ENCODE results near the gene CXCL1.

CXCL1 gene

GRCh38 chr4:73842696-73843095 lies 26.5 kb upstream of the CXCL1 start:
- TF ChIP-seq EZH2 (optimal IDR thresholded peaks at IDR 0.05; ENCODE audit: low read depth, low read length) (no peak), CTCF (IDR thresholded peaks at IDR 0.05; ENCODE audit: low read length) (no peak), EZH2phosphoT487 (IDR thresholded peaks at IDR 0.05; ENCODE audit: low read length) (no peak)
- Histone ChIP-seq H3K27me3 (replicated peaks; ENCODE audit: insufficient read depth, low read length) (no peaks in the 10 kb centered on the region), H3K4me2 (ENCODE audit: low read depth, low read length) (no peak overlapping the region), H3K4me3 (ENCODE audit: low read length) (no peak overlapping the region), H3F3A (ENCODE audit: insufficient read depth, low read length) (no peaks in the 10 kb centered on the region), H3K79me2 (ENCODE audit: low read length) (no peaks in the 10 kb centered on the region), H3K27ac (ENCODE audit: low read length) (no peak overlapping the region), H3K4me1 (ENCODE audit: low read length) (no peaks in the 10 kb centered on the region), H4K20me1 (ENCODE audit: insufficient read depth, low read length) (no peaks in the 10 kb centered on the region), H3K36me3 (replicated peaks; ENCODE audit: insufficient read depth, low read length) (no peaks in the 10 kb centered on the region), H3K9me3 (replicated peaks; ENCODE audit: insufficient read depth, low read length) (no peaks in the 10 kb centered on the region), H3K9ac (ENCODE audit: low read length) (no peak overlapping the region), H3K9me2 (replicated peaks; ENCODE audit: insufficient read depth, low read length) (no peaks in the 10 kb centered on the region), H2AFZ (ENCODE audit: low read length) (no peak overlapping the region)
- no peak for DNase-seq

- H4K20me1 ChIP-seq (ENCODE audit: insufficient read depth, low read length): no peaks in the 10 kb centered on the region
- H3K79me2 ChIP-seq (ENCODE audit: low read length): no peaks in the 10 kb centered on the region
- no peak overlapping the region for H2AFZ ChIP-seq (ENCODE audit: low read length)
- no peak overlapping the region for H3K4me2 ChIP-seq (ENCODE audit: low read depth, low read length)
- H3K27me3 ChIP-seq (replicated peaks; ENCODE audit: insufficient read depth, low read length): no peaks in the 10 kb centered on the region
- no peak overlapping the region for H3K27ac ChIP-seq (ENCODE audit: low read length)
- no peaks in the 10 kb centered on the region for H3K9me2 ChIP-seq (replicated peaks; ENCODE audit: insufficient read depth, low read length)
- no peaks in the 10 kb centered on the region for H3K9me3 ChIP-seq (replicated peaks; ENCODE audit: insufficient read depth, low read length)
- no peaks in the 10 kb centered on the region for H3K36me3 ChIP-seq (replicated peaks; ENCODE audit: insufficient read depth, low read length)
- no peak for TF ChIP-seq CTCF (IDR thresholded peaks at IDR 0.05; ENCODE audit: low read length)
- TF ChIP-seq EZH2 (optimal IDR thresholded peaks at IDR 0.05; ENCODE audit: low read depth, low read length): no peak
- no peak for TF ChIP-seq EZH2phosphoT487 (IDR thresholded peaks at IDR 0.05; ENCODE audit: low read length)
- DNase-seq: no peak
- no peaks in the 10 kb centered on the region for H3K4me1 ChIP-seq (ENCODE audit: low read length)
- H3K9ac ChIP-seq (ENCODE audit: low read length): no peak overlapping the region
- H3F3A ChIP-seq (ENCODE audit: insufficient read depth, low read length): no peaks in the 10 kb centered on the region
- no peak overlapping the region for H3K4me3 ChIP-seq (ENCODE audit: low read length)
Measured at GRCh38 chr4:73843369-73843768, 25.8 kb upstream of the CXCL1 start.

GRCh38 chr4:73844345-73844744 lies 24.8 kb upstream of the CXCL1 start:
- H3K9ac ChIP-seq (ENCODE audit: low read length): no peak overlapping the region
- no peaks in the 10 kb centered on the region for H3K9me3 ChIP-seq (replicated peaks; ENCODE audit: insufficient read depth, low read length)
- H3K4me3 ChIP-seq (ENCODE audit: low read length): no peak overlapping the region
- H2AFZ ChIP-seq (ENCODE audit: low read length): no peak overlapping the region
- H3K36me3 ChIP-seq (replicated peaks; ENCODE audit: insufficient read depth, low read length): no peaks in the 10 kb centered on the region
- H3K27me3 ChIP-seq (replicated peaks; ENCODE audit: insufficient read depth, low read length): no peaks in the 10 kb centered on the region
- no peaks in the 10 kb centered on the region for H3F3A ChIP-seq (ENCODE audit: insufficient read depth, low read length)
- no peak overlapping the region for H3K27ac ChIP-seq (ENCODE audit: low read length)
- DNase-seq: no peak
- no peaks in the 10 kb centered on the region for H3K4me1 ChIP-seq (ENCODE audit: low read length)
- H4K20me1 ChIP-seq (ENCODE audit: insufficient read depth, low read length): no peaks in the 10 kb centered on the region
- no peak overlapping the region for H3K4me2 ChIP-seq (ENCODE audit: low read depth, low read length)
- H3K79me2 ChIP-seq (ENCODE audit: low read length): no peaks in the 10 kb centered on the region
- H3K9me2 ChIP-seq (replicated peaks; ENCODE audit: insufficient read depth, low read length): no peaks in the 10 kb centered on the region
- TF ChIP-seq EZH2phosphoT487 (IDR thresholded peaks at IDR 0.05; ENCODE audit: low read length): no peak
- no peak for TF ChIP-seq CTCF (IDR thresholded peaks at IDR 0.05; ENCODE audit: low read length)
- TF ChIP-seq EZH2 (optimal IDR thresholded peaks at IDR 0.05; ENCODE audit: low read depth, low read length): no peak
